AG10803 (cell line): ENCODE results near the gene TLE1.
A peak's percentile ranks its signal among the peaks of the same experiment; 100 is the strongest.

Experiments used
- DNase-seq: peaks from one replicate; pipeline ENCODE4 v3.0.0; 2010; ENCODE audit warnings: low read depth
- H3K4me3 ChIP-seq: 2 replicates; pipeline ENCODE4 v1.5.1; 2011; ENCODE audit warnings: mild to moderate bottlenecking, low read length, control low read depth
- TF ChIP-seq, protein P1 (sequence below): conservative IDR thresholded peaks from 2 replicates; pipeline ENCODE4 v1.5.1; 2011; ENCODE audit warnings: mild to moderate bottlenecking, low read length, control low read depth, inconsistent platforms

TLE1 gene

DNA sequence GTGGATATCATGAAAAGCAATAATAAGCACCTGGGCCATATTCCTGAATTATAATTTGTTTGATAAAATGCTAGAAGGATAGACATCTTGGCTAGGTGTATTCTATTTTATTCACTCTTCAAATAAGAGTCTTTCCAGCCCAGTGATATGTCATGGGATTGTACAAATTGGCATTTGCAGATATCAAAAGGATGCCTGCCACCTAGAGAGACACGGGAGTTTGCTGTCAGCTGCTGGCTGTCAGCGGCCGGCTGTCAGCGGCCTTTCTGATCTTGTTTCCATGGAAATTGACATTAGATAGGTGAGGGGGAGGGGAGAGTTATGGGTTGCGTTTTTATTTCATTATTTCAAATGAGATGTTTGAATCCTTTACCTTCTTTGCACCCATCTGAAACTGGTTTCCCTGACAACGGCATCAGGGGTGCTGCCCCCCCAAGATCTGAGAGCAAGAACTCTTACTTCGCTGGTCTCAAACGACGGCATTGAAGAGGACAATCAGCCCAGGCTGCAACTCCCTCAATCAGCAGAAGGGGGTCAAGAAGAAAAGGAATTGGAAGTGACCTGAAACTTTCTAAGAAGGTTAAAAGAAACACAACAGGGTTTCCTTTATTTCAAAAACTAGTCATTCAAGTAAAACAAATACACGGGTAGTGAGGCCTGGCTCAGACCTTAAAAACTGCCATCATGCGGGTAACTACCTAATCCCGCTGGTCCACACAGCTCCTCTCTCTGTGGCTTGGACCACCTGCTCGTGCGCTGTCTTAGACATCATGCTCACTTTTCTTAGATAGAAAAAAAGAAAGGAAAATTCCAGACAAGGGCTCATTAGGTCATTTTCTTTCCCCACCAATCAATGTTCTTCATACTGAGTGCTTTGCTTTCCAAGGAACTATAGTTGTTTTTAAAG is 115.7 kb downstream of the TLE1 start:
- no peak overlapping the region for H3K4me3 ChIP-seq
- TF ChIP-seq, protein P1, sequence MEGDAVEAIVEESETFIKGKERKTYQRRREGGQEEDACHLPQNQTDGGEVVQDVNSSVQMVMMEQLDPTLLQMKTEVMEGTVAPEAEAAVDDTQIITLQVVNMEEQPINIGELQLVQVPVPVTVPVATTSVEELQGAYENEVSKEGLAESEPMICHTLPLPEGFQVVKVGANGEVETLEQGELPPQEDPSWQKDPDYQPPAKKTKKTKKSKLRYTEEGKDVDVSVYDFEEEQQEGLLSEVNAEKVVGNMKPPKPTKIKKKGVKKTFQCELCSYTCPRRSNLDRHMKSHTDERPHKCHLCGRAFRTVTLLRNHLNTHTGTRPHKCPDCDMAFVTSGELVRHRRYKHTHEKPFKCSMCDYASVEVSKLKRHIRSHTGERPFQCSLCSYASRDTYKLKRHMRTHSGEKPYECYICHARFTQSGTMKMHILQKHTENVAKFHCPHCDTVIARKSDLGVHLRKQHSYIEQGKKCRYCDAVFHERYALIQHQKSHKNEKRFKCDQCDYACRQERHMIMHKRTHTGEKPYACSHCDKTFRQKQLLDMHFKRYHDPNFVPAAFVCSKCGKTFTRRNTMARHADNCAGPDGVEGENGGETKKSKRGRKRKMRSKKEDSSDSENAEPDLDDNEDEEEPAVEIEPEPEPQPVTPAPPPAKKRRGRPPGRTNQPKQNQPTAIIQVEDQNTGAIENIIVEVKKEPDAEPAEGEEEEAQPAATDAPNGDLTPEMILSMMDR, result no peak
- DNase-seq, result no peak

DNA sequence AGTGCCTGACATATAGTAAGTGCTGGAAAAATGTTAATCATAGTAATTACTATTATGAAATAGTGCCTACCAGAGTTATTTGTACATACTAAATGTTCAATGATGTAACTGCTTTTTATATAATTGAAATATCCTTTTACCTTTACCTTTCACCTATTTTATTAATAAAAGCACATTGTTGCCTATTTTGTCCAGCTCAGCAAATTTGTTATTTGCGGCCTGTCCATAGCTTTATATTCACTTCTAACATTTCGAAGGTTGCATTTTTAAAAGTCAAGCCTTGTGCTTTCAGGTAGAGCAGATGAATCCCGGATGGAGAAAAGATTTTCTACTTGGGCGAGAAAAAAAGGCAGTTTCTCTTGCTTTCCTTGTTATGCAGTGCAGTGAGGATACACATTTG is 119.3 kb downstream of the TLE1 start:
- DNase-seq, result no peak
- TF ChIP-seq, protein P1, result no peak

DNA sequence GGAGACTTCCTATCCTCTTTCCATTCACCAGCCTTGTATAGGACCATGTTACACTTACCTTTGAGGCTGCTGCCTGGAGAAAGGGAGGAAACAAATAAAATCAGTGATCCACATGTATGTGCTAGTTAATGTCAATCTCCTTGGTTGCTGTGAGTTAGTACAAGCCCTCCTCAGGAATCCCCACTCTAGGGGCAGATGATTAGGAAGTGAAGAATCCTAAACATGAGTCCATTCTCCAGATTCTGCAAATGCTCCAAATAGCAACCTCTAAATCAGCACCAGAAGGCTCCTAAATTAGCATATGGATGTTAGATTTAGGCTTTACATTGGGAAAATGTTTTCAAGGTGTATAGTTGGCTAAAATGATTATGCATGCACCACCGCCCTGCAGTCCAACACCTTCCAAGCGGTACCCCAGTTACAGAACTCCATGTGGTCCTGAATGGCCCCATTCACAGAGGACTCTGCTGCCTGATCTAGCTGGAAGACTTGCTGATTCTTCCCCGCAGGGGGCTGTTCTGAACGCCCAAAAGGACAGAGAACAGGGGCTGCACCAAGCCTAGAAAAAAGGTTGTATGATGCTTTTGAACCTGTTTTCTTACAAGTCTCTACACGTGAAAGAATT is 123.2 kb downstream of the TLE1 start:
- no peak overlapping the region for H3K4me3 ChIP-seq
- TF ChIP-seq, protein P1, result no peak
- peak; percentile 14 for DNase-seq

More for the DNA sequence above, 119.3 kb downstream of the TLE1 start:
- no peak overlapping the region for H3K4me3 ChIP-seq

DNA sequence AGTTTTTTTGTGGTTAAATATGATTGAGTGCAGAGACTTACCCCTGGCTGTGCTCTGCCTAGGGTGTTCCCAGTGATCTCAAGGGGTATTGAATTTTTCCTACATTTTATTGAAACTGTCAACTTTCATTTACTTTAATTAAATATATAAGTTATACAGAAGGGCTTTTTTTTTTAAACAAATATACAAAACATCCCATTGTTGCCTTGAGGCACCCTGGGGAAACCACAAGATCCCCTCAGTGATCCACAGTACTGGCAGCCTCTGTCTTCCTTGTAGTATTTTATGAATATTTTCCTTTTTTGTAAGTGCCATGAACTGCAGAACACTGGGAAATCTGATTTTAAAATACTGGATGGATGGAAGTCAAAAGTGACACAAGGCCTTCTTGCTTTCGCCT is 123.7 kb downstream of the TLE1 start:
- H3K4me3 ChIP-seq, result no peak overlapping the region
- DNase-seq, result no peak
- TF ChIP-seq, protein P1, result no peak

DNA sequence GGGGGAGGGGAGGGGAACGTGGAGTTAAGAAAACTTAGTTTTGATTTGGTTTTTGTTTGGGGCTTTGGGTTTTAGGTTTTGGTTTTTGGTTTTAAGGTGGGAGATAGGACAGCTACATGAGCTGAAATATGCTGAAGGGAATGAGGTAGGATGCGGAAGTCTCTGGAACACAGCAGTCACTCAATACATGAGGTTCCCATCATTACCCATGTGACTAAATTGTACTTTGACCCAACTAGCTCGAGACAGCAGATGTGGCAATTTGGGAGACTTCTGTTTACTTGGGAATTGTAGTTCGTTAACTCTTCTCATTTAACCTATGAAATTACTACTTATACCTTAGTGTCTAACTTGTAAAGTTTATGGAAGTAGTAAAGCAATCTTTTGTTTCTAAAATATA is 124.2 kb downstream of the TLE1 start:
- no peak overlapping the region for H3K4me3 ChIP-seq
- TF ChIP-seq, protein P1, result no peak
- DNase-seq, result no peak

DNA sequence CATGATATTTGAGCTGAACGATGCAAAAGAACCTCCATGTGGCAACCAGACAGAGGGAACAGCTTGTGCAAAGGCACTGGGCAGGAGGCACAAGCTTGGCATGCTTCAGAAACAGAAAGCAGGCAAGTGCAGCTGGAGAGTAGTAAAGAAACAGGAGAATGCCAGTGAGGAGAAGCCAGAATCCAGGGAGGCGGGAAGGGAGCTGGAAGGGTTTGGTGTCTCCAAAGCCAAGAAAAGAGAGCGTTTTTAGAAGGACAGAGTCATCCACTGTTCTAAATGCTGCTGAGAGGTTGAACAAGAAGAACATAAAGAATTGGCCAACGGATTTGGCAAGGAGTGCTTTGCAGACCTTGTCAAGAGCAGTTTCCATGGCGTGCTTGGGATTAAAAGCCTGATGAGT is 124.7 kb downstream of the TLE1 start:
- TF ChIP-seq, protein P1, result no peak
- peak; percentile 19 for DNase-seq
- H3K4me3 ChIP-seq, result no peak overlapping the region

DNA sequence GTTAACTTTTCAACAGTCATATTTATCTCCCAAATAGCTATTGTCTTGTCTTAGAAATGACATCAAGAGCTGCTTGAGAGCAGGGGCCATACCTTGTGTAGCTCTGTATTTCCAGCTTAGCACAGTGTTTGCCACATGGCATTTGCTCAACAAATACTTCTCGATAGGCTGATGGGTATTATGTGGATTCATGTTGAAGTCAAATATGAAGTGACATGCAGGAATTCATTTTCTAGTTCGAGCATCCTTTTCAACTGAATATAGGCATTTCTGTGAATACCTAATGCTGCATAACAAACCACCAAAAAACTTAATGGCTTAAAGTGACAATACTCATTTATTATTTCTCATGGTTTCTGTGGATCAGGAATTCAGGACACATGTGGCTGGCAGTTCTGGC is 125.6 kb downstream of the TLE1 start:
- TF ChIP-seq, protein P1, result no peak
- H3K4me3 ChIP-seq, result no peak overlapping the region
- DNase-seq, result no peak
